ENCODE data around the gene CMIP. TPM values are rescaled to one million over a fixed set of nuclear protein-coding genes. Genes with fewer than 3 reads are reported as not detected.

CMIP gene
- total RNA-seq, 1 donor from 2014 or later: 27.7 TPM

- no peak for TF ChIP-seq CTCF (IDR thresholded peaks at IDR 0.05; ENCODE audit: insufficient read depth, low read length, poor library complexity, severe bottlenecking)
- no peak overlapping the region for H3K4me3 ChIP-seq (ENCODE audit: low read depth, low read length)
- DNase-seq (ENCODE audit: low read depth): no peak
- H3K27me3 ChIP-seq (ENCODE audit: control insufficient read depth, insufficient read depth, low read length): no peaks in the 10 kb centered on the region
- peaks cover 1% of the 10 kb centered on the region for H3K36me3 ChIP-seq (ENCODE audit: control insufficient read depth, insufficient read depth, low read length)
Measured at GRCh38 chr16:81713295-81713772, 268.7 kb downstream of the CMIP start.

GRCh38 chr16:81713796-81714195, 269.2 kb downstream of the CMIP start:
- no peak for DNase-seq (ENCODE audit: low read depth)
- Histone ChIP-seq H3K4me3 (ENCODE audit: low read depth, low read length) (no peak overlapping the region), H3K36me3 (ENCODE audit: control insufficient read depth, insufficient read depth, low read length) (no peaks in the 10 kb centered on the region), H3K27me3 (ENCODE audit: control insufficient read depth, insufficient read depth, low read length) (no peaks in the 10 kb centered on the region)
- no peak for TF ChIP-seq CTCF (IDR thresholded peaks at IDR 0.05; ENCODE audit: insufficient read depth, low read length, poor library complexity, severe bottlenecking)

- no peak for DNase-seq (ENCODE audit: low read depth)
- H3K36me3 ChIP-seq (ENCODE audit: control insufficient read depth, insufficient read depth, low read length): no peaks in the 10 kb centered on the region
- H3K4me3 ChIP-seq (ENCODE audit: low read depth, low read length): no peak overlapping the region
Measured at GRCh38 chr16:81714583-81714982, 270.0 kb downstream of the CMIP start.

GRCh38 chr16:81715358-81716196, 271.0 kb downstream of the CMIP start:
- Histone ChIP-seq H3K36me3 (ENCODE audit: control insufficient read depth, insufficient read depth, low read length) (no peaks in the 10 kb centered on the region), H3K4me3 (ENCODE audit: low read depth, low read length) (no peak overlapping the region), H3K27me3 (ENCODE audit: control insufficient read depth, insufficient read depth, low read length) (no peaks in the 10 kb centered on the region)
- no peak for DNase-seq (ENCODE audit: low read depth)
- TF ChIP-seq CTCF (IDR thresholded peaks at IDR 0.05; ENCODE audit: insufficient read depth, low read length, poor library complexity, severe bottlenecking): no peak

More at GRCh38 chr16:81714583-81714982, 270.0 kb downstream of the CMIP start:
- no peaks in the 10 kb centered on the region for H3K27me3 ChIP-seq (ENCODE audit: control insufficient read depth, insufficient read depth, low read length)
- TF ChIP-seq CTCF (IDR thresholded peaks at IDR 0.05; ENCODE audit: insufficient read depth, low read length, poor library complexity, severe bottlenecking): no peak

GRCh38 chr16:81716478-81717225, 272.0 kb downstream of the CMIP start:
- no peak overlapping the region for H3K4me3 ChIP-seq (ENCODE audit: low read depth, low read length)
- no peak for DNase-seq (ENCODE audit: low read depth)
- no peaks in the 10 kb centered on the region for H3K36me3 ChIP-seq (ENCODE audit: control insufficient read depth, insufficient read depth, low read length)
- no peaks in the 10 kb centered on the region for H3K27me3 ChIP-seq (ENCODE audit: control insufficient read depth, insufficient read depth, low read length)
- no peak for TF ChIP-seq CTCF (IDR thresholded peaks at IDR 0.05; ENCODE audit: insufficient read depth, low read length, poor library complexity, severe bottlenecking)
